Activated T-helper 9 cell treated with anti-CD3 and anti-CD28 coated beads, Interleukin-2, amount 50 U/mL, for 16 hours (primary cell): ENCODE data around the gene CCDC190.
"Not testable (repeated sequence)": the region's sequence is repeated elsewhere in the genome, so short reads cannot be mapped to it uniquely, and the experiment has no call there.

Source experiments
- DNase-seq: peaks from one replicate; pipeline ENCODE4 v3.0.0-alpha.2; 2020; ENCODE audit warnings: low read depth

Gene CCDC190

GRCh38 chr1:162832470-162832869 is 28.5 kb downstream of the CCDC190 start:
- no peak for DNase-seq

GRCh38 chr1:162829268-162829667 is 31.7 kb downstream of the CCDC190 start:
- DNase-seq, result no peak

- DNase-seq, result no peak
Observed at GRCh38 chr1:162823771-162824525, 37.0 kb downstream of the CCDC190 start.

DNA sequence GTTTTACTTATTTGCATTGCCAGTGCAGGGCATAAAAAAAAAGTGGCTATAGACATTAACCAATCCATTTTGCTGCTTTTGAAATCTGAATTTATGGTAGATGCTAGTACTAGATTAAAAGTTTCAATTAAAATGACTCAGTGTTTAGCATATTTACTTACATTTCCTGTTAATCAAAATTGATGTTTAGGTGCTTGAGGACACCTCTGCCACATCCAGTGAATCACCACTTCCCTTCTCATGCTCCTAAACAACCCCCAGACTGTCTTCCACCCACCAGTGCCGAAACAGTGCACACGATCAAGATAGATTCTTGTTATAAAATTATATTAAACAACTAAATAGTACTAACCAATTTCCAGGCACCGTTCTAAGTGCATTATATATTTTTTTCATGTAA is 37.7 kb downstream of the CCDC190 start:
- no peak for DNase-seq

DNA sequence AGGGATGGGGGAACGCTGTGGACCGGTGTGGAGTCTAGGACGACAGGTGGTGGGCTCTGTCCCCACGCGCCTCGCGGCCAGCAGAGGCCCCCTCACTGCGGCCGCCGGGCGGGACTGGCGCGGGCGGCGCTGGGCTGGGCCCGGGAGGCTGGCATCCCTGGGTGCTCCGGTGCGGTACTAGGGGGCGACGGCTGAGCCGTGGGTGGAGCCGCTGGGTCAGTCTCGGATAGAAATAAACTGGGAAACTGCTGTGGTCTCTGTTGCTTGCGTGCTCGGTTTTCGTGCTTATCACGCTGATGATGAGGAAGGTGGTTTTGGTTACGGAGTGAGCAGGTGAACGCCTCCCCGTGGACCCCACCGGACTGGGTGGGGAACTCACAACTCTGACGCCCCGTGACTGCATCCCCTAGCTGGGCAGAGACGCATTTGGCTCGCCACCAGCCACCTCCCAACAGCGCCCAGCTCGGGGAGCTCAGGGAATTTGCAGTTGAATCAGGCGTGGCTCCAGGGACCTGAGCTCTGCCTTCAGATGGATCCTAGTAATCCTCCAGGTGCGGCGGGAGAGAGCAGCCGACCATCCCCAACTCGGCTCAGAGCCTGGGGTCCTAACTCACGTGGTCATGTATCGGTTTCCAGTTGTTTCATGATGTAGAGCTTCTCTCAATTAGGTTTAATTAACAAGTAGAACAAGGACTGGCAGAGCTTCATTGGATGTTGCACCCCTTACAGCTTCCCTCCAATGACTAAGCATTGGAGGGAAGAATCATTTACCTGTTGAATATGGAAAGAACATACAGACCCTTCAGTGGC is 38.4 kb downstream of the CCDC190 start:
- DNase-seq, result no peak

DNA sequence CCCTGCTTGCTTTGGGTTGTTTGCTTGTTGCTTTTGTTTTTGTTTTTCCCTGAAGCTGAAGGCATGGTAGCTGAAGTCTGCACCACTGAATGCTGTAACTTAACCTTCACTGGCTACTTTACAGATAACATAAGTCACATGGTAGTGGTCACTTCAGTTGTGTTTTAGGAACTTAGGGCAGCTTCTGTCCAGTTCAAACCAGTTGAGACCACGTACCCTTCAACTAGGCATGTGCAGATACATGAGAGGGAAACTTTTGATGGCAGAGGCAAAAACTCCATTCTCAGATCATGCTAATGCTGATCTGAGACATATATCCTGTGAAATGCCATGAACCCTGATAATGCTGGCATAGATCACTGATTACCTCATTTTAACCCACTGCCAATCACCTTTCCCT is 42.3 kb downstream of the CCDC190 start:
- DNase-seq, result not testable (repeated sequence)

- DNase-seq, result not testable (repeated sequence)
Observed at GRCh38 chr1:162818136-162818535, 42.8 kb downstream of the CCDC190 start.

GRCh38 chr1:162812357-162812756 is 48.6 kb downstream of the CCDC190 start:
- not testable (repeated sequence) for DNase-seq

DNA sequence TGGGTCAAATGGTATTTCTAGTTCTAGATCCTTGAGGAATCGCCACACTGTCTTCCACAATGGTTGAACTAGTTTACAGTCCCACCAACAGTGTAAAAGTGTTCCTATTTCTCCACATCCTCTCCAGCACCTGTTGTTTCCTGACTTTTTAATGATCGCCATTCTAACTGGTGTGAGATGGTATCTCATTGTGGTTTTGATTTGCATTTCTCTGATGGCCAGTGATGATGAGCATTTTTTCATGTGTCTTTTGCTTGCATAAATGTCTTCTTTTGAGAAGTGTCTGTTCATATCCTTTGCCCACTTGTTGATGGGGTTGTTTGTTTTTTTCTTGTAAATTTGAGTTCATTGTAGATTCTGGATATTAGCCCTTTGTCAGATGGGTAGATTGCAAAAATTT is 53.5 kb downstream of the CCDC190 start:
- not testable (repeated sequence) for DNase-seq
